HL-60/S4 treated with phorbol 12-myristate 13-acetate at 8.2 ng/mL for 4 days and 3 days (cell line): Measurements from ENCODE around the gene POP4.
"Not testable (repeated sequence)": the region's sequence is repeated elsewhere in the genome, so short reads cannot be mapped to it uniquely, and the experiment has no call there.

Experiments used
- in situ Hi-C: fragments of 300-500 bp; cut with MboI; formaldehyde crosslinking; loops from 2 replicates; pipeline ENCODE4 v1.15.0; 2022; ENCODE audit warnings: low sequenced_read_pairs

Gene POP4, protein sequence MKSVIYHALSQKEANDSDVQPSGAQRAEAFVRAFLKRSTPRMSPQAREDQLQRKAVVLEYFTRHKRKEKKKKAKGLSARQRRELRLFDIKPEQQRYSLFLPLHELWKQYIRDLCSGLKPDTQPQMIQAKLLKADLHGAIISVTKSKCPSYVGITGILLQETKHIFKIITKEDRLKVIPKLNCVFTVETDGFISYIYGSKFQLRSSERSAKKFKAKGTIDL

DNA sequence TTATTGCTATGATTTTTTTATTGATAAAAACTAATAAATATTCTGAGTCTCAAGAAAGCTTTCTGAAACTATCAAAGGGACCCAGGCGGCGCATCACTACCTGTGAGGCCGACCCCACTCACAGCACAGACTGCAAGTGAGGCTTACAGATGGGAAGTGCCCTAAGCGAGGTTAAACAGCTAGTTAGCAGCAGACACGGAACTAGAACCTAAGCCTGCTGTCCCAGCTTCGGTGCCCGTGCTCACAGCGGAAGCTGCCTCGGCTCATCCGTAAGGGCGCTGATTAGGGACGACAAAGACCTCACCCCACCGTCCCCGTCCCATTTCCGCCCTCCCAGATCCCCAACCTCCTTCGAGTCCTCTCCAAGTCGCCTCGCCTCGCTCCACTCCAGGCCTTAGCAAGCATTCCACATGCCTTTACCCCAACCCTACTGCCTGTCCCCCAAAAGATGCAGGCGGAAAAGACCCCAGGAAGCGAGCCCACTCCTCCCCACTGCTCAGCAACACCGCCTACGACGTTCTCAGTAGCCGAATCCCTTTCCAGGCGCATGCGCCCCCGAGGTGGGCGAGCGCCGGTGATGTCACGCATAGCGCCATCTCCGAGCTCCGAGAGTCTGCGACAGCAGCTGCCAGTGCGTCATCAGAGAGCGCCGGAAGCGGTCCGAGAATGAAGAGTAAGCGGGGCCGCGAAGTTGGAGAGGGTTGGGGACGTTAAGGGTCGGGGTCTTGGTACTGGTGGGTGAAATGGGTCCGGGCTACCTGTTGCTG is at the start of gene POP4:
TSS of gene POP4 (plus strand) at position 631 of the 767 bp plus-strand sequence. CDS start at position 667, 36 bp downstream.
- in situ Hi-C loops = loop anchor here (5.0 kb wide), 1 partner anchor 86 kb away; no protein-coding TSS in a partner anchor

DNA sequence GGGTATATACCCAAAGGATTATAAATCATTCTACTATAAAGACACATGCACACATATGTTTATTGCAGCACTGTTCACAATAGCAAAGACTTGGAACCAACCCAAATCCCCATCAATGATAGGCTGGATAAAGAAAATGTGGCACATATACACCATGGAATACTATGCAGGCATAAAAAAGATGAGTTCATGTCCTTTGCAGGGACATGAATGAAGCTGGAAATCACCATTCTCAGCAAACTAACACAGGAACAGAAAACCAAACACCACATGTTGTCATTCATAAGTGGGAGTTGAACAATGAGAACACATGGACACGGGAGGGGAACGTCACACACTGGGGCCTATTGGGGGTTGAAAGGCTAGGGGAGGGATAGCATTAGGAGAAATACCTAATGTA is 47.0 kb upstream of the POP4 start:
- in situ Hi-C loops = not testable (repeated sequence)

DNA sequence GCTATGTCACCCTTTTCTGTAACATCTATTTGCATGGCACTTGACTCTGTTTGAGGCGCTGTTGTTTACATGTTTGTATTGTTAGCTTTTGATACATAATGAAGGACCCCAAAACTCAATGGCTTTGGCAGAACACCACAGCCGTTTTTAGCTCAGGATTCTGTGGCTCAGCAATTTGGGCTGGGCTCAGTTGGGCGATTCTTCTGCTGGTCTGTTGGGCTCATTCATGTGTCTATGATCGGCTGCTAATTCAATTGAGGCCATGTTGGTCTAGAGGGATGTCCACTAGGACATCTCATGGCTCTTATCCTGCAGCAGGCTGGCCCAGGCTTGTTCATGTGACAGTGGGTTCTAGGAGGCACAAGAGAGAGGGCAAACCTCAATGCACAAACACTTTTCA is 46.3 kb upstream of the POP4 start:
- in situ Hi-C loops = no loop called here

DNA sequence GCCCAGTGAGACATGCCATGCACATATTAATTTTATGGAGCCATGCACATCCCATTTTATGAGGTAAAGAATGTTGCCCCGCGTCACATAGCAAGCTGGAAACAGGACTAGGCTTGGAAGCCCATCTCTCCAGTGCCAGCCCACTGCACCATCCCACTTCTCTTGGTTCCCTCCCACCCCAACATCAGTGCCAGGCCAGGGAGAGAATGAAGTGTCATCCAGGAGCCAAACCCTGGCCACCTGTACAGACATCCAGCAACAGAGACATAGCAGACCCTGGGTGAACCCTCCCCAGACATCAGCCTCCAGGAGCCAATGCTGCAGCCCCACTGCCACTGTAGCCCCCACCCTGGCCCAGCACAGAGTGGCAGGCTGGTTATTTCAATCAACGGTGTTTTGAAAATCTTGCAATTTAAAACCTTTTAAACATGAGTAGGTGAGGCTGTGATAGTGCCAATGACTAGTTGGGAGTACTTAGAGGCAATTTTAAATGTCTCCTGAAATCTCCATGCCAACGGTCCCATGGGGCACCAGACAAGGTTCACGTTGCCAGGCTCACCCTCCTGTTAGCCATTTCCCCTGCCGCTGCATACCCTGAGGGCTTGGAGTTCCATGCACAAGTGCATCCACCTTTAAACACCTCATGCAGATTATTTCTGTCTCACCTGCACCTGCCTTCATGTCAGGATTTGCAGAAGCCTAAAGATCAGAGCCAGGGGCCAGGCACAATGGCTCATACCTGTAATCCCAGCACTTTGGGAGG is 45.6 kb upstream of the POP4 start:
- in situ Hi-C loops = no loop called here

DNA sequence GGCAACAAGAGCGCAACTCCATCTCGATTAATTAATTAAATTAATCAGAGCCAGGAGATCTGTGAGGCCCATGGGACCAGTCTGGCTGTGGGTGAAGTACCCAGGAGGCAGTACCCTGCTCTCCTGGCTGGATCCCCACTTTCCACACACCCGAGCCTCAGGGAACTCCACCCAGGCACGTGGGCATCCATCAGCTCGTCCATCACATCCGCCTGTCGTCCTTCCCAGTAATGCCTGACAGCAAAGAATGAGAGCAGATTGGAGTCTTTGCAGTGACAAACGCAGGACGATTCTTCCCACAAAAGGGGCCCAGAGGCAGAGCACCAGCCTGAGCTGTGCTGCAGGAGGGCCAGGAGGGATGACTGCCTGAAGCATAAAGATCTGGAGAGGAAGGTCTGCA is 44.5 kb upstream of the POP4 start:
- in situ Hi-C loops = no loop called here

DNA sequence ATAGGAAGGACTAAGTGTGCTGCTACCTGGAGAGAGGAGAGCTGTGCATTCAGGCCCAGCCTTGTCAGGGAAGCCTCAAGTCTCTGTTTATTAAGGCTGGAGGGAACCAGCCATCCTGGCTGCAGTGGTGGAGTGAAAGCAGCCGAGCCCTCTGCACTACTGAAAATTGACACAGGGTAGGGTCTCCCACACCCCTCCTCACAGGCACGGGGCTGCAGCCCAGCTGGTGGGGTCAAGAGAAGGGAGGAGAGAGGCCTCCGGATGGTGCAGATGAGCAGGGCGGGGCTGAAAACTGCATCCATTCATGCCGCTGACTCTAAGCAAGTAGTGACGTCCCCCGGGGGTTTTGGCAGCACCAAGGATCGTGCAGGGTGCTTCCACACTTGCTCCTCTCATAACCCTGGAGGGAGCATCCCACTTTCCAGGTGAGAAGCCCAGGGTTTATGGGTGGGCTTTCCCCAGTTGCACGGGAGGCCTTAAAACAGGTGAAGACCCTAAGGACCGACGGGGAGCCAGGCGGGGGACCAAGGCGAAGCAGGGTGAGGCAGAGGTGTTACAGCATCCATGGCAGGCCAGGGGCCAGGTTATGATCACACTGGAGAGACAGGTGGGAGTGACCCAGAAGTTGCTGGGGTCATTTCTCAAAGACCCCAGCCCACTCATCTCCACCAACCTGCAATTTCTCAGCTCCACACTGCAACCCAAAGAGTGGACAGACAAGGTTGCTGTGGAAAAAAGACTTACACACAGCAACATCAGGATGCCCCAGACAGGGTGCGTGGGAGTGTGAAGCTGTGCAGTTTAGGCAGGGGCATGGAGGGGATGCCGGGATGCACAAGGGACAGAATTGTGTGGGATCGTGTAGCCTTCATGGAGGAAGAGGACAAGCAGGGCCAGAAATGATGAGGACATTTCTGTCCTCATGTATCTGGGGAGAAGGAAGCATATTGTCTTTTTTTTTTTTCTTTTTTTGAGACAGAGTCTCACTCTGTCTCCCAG is 43.5 kb upstream of the POP4 start:
- in situ Hi-C loops = no loop called here

DNA sequence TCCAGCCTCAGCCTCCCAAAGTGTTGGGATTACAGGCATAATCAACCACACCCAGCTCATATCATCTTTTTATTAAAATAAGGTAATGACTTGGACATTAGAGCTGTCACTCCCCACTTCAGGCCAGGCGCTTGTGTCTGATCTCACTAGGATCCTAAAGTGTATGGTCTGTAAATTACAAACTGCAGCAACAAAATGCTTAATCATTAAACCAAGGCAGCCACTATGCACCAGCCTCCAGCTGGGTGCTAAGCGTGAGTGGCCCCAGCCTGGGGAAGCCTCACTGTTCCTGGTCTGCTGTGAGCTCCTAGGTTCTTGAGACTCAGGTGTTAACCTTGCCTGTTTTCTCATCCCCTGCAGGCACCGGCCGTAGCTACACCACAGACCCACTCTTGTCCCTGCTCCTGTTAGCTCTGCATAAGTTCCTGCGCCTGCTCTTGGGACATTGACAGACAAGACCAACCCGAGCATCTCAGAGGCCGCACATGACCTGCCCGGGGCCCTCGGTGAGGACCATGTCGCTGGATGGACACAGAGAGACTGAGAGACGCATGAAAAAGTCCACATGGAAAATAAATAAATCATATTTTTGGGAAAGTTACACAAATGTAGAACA is 42.5 kb upstream of the POP4 start:
- in situ Hi-C loops = no loop called here

DNA sequence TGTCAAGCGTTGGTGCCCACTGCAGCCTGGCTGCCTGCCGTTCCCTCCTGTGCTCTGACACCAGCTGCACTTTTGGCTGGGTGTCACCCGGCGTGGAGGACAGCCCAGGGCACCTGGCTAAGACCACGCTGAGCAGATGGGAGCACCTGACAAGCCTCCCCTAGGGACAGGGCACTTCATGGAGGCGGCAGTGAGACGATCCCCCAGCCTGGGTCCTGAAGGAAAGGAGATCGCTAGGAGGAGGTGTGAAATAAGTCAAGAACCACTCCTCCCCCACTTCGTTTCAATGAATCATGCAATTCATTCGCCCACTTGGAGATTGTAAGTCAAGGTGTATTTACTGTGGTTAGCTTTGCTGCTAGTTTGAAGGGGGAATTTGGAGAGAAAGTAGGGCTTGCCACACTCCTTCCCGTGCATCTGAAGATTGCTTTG is 41.5 kb upstream of the POP4 start:
- in situ Hi-C loops = no loop called here

DNA sequence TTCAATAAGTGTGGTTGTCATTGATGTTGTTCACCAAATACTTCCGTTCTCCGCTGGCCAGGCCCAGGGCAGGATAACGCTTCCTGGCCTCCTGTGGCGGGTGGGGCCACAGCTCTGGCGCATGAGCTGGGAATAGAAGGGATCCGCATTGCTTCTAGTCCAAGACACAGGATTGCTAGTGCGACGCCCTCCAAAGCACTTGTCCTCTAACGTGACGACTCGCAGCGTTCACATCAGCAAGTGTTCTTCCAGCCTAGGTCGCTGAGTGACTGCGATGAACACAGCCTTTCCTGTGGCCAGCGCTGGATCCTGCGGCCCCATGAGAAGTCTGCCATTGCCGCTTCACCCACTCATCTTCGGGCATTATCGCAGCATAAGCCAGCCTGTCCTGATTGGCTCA is 40.9 kb upstream of the POP4 start:
- in situ Hi-C loops = no loop called here

DNA sequence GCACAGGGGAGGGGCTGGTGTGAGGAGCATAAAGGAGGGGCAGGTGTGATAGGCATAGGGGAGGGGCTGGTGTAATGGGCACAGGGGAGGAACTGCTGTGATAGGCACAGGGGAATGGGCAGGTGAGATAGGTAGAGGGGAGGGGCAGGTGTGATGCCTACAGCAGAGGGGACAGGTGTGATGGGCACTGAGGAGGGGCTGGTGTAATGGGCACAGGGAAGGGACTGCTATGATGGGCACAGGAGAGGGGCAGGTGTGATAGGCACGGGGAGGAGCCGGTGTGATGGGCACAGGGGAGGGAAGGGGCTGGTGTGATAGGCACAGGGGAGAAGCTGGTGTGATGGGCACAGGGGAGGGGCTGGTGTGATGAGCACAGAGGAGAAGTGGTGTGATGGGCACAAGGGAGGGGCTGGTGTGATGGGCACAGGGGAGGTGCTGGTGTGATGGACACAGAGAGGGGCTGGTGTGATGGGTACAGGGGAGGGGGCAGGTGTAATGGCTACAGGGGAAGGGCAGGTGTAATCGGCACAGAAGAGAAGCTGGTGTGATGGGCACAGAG is 39.5 kb upstream of the POP4 start:
- in situ Hi-C loops = no loop called here

DNA sequence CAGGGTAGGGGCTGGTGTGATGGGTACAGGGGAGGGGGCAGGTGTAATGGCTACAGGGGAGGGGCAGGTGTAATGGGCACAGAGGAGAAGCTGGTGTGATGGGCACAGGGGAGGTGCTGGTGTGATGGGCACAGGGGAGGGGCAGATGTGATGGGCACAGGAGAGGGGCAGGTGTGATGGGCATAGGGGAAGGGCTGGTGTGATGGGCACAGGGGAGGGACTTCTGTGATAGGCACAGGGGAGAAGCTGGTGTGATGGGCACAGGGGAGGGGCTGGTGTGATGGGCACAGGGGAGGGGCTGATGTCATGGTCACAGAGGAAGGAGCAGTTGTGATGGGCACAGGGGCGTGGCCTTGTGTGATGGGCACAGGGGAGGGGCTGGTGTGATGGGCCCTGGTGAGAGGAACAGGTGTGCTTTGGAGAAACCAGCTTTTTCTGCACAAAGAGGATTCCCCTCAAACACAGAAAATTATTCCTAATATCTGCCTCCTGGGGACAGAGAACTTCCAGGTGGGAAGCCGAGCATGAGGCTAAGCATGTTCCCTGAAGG is 38.6 kb upstream of the POP4 start:
- in situ Hi-C loops = no loop called here

DNA sequence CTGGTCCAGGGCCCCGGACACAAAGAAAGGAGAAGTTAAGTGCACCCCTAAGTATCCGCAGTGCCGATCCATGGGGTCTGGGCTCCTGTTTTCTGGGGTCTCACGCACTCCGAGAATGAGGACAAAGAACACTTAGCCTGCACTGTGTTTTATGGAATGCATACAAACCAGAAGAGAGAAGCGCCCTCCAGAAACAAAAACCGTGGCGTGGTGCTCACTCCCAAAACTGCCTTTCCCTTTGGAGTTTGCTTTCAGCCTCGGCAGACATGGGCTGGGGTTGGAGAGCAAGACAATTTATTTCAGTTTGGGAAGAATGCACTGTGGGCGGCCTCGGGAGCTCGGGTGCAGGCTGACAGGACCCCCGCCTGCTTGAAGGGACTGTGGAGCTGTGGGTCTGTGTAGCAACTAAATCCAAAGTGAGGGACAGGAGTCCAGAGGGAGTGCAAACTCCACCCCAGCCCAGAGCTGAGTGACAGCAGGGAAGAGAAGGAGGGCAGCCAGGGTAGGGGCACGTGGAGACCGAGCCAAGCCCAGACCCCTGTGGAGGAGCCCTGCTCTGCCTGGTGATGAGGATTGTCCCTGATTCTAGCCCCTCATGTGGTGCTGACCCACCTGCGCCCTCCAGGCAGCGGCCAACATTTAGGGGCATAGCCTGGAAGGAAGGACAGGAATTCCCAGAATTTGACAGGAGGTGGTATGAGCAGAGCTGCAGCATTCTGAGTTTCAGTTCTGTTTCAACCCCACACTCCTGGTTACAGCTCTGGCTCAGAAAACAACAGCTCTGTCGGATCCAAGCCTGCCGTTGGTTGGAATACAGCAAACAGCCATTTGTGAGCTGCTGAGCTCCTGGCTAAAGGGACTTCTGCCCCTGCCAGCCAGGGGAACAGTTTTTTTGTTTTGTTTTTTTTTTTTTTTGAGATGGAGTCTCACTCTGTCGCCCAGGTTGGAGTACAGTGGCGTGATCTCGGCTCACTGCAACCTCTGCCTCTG is 37.8 kb upstream of the POP4 start:
- in situ Hi-C loops = no loop called here

DNA sequence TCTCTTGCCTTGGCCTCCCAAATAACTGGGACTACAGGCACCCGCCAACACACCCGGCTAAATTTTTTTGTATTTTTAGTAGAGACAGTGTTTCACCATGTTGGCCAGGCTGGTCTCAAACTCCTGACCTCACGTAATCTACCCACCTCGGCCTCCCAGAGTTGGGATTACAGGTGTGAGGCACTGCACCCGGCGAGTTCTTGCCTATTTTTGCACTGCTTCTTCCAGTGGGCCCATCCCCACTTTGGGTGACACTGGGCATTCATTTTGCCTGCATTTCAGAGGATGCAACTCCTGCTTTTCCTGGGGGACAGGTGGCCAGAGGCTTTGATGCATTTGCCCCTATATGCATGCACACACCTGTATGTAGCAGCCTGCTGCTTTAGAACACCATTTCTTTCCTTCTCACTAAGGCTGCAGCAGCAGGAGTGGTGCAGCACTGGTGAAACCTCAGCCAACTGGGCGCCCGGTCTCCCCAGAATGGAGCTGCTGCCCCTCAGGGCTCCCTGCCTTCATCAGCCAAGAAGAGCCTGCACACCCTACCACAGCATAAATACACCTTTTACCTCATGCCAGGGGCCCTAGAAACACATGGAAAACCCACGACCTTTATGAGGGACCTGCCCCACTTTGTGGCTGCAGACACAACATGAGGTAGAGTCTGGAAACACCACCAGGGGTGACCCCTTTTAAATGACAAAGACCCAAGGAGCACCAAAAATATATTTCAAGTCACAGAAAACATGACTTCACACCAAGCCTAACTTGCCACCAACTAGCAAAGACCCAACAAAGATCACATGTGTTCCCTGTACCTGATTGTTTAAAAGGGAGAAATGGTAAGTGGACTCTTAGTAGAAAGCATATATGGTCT is 36.8 kb upstream of the POP4 start:
- in situ Hi-C loops = no loop called here

DNA sequence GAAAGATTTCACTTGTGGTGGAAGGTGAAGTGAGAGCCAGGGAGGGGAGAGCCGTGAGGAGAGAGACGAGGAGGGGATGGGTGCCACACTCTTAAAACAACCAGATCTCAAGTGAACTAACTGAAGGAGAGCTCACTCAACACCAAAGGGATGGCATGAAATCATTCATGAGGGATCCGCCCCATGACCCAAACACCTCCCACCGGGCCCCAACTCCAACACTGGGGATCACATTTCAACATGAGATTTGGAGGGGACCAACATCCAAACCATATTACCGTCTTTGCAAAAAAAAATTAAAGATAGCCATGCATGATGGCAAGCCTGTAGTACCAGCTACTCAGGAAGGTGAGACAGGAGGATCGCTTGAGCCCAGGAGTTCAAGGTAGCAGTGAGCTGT is 34.9 kb upstream of the POP4 start:
- in situ Hi-C loops = no loop called here

DNA sequence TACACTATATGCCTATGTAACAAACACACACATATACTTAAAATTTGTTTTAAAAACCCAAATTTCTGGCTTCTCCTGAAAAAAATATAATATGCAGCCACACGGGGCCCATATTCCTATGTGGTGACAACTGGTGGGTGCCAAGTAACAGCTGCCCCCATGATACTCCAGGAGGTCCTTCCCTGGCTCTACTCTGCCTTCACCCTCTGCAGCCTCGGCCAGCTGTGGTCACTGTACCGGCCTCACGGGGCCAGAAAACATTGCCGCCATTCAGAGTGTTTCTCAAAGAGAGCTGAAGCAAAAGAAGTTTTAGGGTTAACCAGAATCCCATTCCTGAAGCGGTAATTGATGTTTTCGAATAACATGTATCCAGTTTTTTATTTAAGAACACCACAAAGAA is 32.6 kb upstream of the POP4 start:
- in situ Hi-C loops = no loop called here

DNA sequence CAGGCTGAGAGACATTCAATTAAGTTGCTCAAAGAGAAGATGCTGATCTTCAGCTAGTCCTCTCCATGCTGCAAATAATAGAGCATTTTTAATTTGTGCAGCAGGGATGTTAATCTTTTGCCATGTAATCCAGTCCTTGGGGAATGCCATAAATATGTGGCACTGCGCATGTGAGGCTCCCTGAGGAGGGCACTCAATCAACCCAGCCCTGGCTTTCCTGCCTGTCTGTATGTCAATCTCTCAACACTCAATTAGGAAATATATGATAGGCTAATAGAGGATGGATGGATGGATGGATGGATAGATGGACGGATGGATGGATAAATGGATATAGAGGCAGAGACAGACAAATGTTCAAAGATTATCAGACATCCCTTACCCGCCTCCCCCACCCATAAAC is 31.6 kb upstream of the POP4 start:
- in situ Hi-C loops = no loop called here

DNA sequence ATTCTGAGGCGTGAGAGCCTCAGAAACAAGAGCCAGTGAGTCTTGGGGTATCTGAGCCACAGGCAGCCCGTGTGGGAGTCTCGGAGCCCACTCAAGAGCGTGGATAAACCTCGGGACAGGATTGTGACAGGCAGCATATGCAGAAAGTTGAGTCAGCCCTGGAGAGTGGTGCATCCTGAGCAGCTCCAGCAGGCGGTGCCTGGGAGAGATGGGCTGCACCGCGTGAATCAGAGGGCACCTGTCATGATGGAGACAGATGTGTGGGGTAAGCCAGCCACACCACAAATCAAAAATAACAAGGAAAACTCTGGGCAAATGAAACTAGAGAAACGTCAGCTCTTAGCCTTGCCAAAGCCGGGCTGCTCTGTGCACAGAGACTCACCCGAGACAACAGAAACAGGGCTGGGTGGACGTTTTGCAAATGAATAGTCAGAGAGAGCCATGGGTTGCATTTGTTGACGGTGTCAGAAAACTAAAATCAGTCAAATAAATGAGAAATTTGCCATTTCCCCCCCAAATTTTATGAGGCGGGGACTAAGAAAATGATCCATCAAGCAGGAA is 30.0 kb upstream of the POP4 start:
- in situ Hi-C loops = no loop called here
